GM12878 (cell line): ENCODE results near the gene MARVELD2. TPM values are rescaled to one million over a fixed set of nuclear protein-coding genes. Genes with fewer than 3 reads are reported as not detected.
"Not testable (repeated sequence)": the region's sequence is repeated elsewhere in the genome, so short reads cannot be mapped to it uniquely, and the experiment has no call there.

Source experiments
- ATAC-seq: fragments of 200-7000 bp; cut with Tn5 transposase; 3 replicates; pipeline ENCODE4 v1.9.1; 2020; ENCODE audit warnings: mild to moderate bottlenecking, moderate library complexity
- BruUV-seq: library from RNA; stranded (reverse); fragments of 400-500 nt; replicated peaks from 2 replicates; lab custom pipeline; 2021; lab: Mats Ljungman, UMichigan
- CTCF ChIA-PET: fragments of 300-600 bp; sonication (Branson Sonifier 250); formaldehyde crosslinking; extraction: SDS; loops from one replicate; lab custom pipeline; 2021; ENCODE audit warnings: inconsistent platforms; lab: Yijun Ruan, JAX
- POLR2A ChIA-PET: fragments of 350-600 bp; formaldehyde crosslinking; extraction: SDS; loops from one replicate; lab custom pipeline; 2021; ENCODE audit warnings: inconsistent platforms; lab: Charles Lee
- RAD21 ChIA-PET: fragments of 300-600 bp; sonication (Branson Sonifier 250); formaldehyde crosslinking; loops from one replicate; lab custom pipeline; 2023; ENCODE audit warnings: antibody characterized with exemption; ENCODE audit not compliant: unreplicated experiment; lab: Charles Lee
- SMC1A ChIA-PET: fragments of 300-600 bp; sonication (Branson Sonifier 250); formaldehyde crosslinking; loops from one replicate; lab custom pipeline; 2023; ENCODE audit not compliant: unreplicated experiment, uncharacterized antibody; lab: Charles Lee
- DNase-seq: peaks from one replicate; pipeline ENCODE4 v3.0.0-alpha.2; 2011; ENCODE audit warnings: low read depth, low spot score
- FAIRE-seq: peaks from 3 replicates; lab custom pipeline; 2011; peaks lifted over from hg19 to GRCh38; lab: Jason Lieb, UNC
- H2AFZ ChIP-seq: 2 replicates; pipeline ENCODE4 v1.6.0; 2011; ENCODE audit warnings: low read depth, low read length, control low read depth; ENCODE audit not compliant: control insufficient read depth
- H3K27ac ChIP-seq: 2 replicates; pipeline ENCODE4 v1.5.1; 2011; ENCODE audit warnings: control low read depth; ENCODE audit not compliant: control insufficient read depth, insufficient read depth
- H3K27me3 ChIP-seq, 2 experiments: replicated peaks in 1 of 2; 2 replicates each; pipeline versions ENCODE4 v1.6.0 to v1.6.1; 2011; ENCODE audit warnings: low read length in 1 of 2; ENCODE audit not compliant: control insufficient read depth in 2 of 2, insufficient read depth in 2 of 2
- H3K36me3 ChIP-seq, 2 experiments: 2 replicates each; pipeline ENCODE4 v1.5.1; 2011; ENCODE audit warnings: low read length in 1 of 2; ENCODE audit not compliant: control insufficient read depth in 2 of 2, insufficient read depth in 2 of 2
- H3K4me1 ChIP-seq: 2 replicates; pipeline ENCODE4 v1.6.1; 2011; ENCODE audit warnings: mild to moderate bottlenecking, low read length, moderate library complexity, mixed read lengths; ENCODE audit not compliant: control insufficient read depth, insufficient read depth
- H3K4me2 ChIP-seq: 2 replicates; pipeline ENCODE4 v1.6.0; 2011; ENCODE audit warnings: control low read depth; ENCODE audit not compliant: control insufficient read depth, insufficient read depth
- H3K4me3 ChIP-seq: fragments of 200-600 bp; sonication (generic); 2 replicates; pipeline ENCODE4 v1.5.1; 2016
- H3K79me2 ChIP-seq: 2 replicates; pipeline ENCODE4 v1.6.0; 2011; ENCODE audit warnings: low read length; ENCODE audit not compliant: control insufficient read depth, insufficient read depth
- H3K9ac ChIP-seq: 2 replicates; pipeline ENCODE4 v1.8.0; 2011; ENCODE audit warnings: low read length, control low read depth, mixed read lengths; ENCODE audit not compliant: control insufficient read depth, insufficient read depth
- H3K9me3 ChIP-seq: replicated peaks from 3 replicates; pipeline ENCODE4 v1.5.1; 2011; ENCODE audit warnings: mild to moderate bottlenecking, low read length; ENCODE audit not compliant: control insufficient read depth, insufficient read depth
- H4K20me1 ChIP-seq: 2 replicates; pipeline ENCODE4 v1.6.0; 2011; ENCODE audit not compliant: control insufficient read depth, insufficient read depth
- CHD1 ChIP-seq: IDR thresholded peaks from 2 replicates; pipeline ENCODE4 v1.6.1; 2012; ENCODE audit warnings: low read depth, low read length, improper control_type of control experiment
- KAT2A ChIP-seq: conservative IDR thresholded peaks from 2 replicates; pipeline ENCODE4 v1.6.1; 2011; ENCODE audit warnings: low read depth, low read length; ENCODE audit not compliant: control insufficient read depth
- NBN ChIP-seq: fragments of 450-650 bp; IDR thresholded peaks from 2 replicates; pipeline ENCODE4 v1.6.1; 2016
- NFXL1 ChIP-seq: fragments of 450-650 bp; IDR thresholded peaks from 2 replicates; pipeline ENCODE4 v1.6.1; 2017; ENCODE audit warnings: antibody characterized with exemption, mild to moderate bottlenecking, borderline replicate concordance
- RAD51 ChIP-seq: fragments of 450-650 bp; IDR thresholded peaks from 2 replicates; pipeline ENCODE4 v1.6.1; 2016; ENCODE audit warnings: moderate library complexity, mild to moderate bottlenecking, inconsistent platforms
- SIX5 ChIP-seq: IDR thresholded peaks from 2 replicates; pipeline ENCODE4 v1.6.1; 2011; ENCODE audit warnings: mild to moderate bottlenecking, low read depth, low read length, moderate library complexity; ENCODE audit not compliant: severe bottlenecking
- SMC3 ChIP-seq: IDR thresholded peaks from 2 replicates; pipeline ENCODE4 v1.6.1; 2011; ENCODE audit warnings: low read length, improper control_type of control experiment, borderline replicate concordance
- SP1 ChIP-seq: IDR thresholded peaks from one replicate; pipeline ENCODE4 v1.6.1; 2011; ENCODE audit warnings: low read depth, low read length
- STAT3 ChIP-seq: IDR thresholded peaks from 2 replicates; pipeline ENCODE4 v1.6.1; 2011; ENCODE audit warnings: low read depth, low read length, improper control_type of control experiment
- TAF1 ChIP-seq: IDR thresholded peaks from 2 replicates; pipeline ENCODE4 v1.6.1; 2011; ENCODE audit warnings: mild to moderate bottlenecking, low read depth, low read length, borderline replicate concordance
- TCF3 ChIP-seq: IDR thresholded peaks from 2 replicates; pipeline ENCODE4 v1.6.1; 2012; ENCODE audit warnings: low read depth, mild to moderate bottlenecking, low read length, borderline replicate concordance; ENCODE audit not compliant: insufficient read depth
- TCF7 ChIP-seq: IDR thresholded peaks from 2 replicates; pipeline ENCODE4 v1.6.1; 2014; ENCODE audit warnings: antibody characterized with exemption, borderline replicate concordance
- WGBS: methylation state at CpG from one replicate; pipeline ENCODE4 v1.1.6; 2016; ENCODE audit warnings: low lambda C conversion rate; ENCODE audit not compliant: insufficient replicate concordance, insufficient coverage; ENCODE audit errors: missing lambda C conversion rate; 5-methylcytosine and 5-hydroxymethylcytosine counted together
- in situ Hi-C: fragments of 300-500 bp; cut with MboI; formaldehyde crosslinking; loops from 9 replicates; pipeline ENCODE4 v1.14.3; 2018; ENCODE audit warnings: mixed read lengths
- intact Hi-C: fragments of 100-400 bp; cut with micrococcal nuclease; formaldehyde crosslinking; loops from one replicate; pipeline ENCODE4 v1.14.2; 2022; ENCODE audit not compliant: unreplicated experiment
- polyA plus RNA-seq, 11 experiments: library from polyadenylated mRNA; depleted of rRNA in 4 of 11; unstranded in 6 of 11; stranded (reverse) in 5 of 11; fragments of >200 nt; fragmentation: Nextera tagmentation in 4 of 11; fragmentation: Illumina TruSeq in 1 of 11; extraction: Ambion mirVana in 4 of 11; extraction: Trizol in 1 of 11; gene quantifications; 1 replicate in 1 of 11; 2 replicates in 10 of 11; pipeline versions ENCODE4 v1.2.1 to v1.2.3, GENCODE V29; 2011 to 2016; ENCODE audit warnings: inconsistent platforms in 2 of 11, missing spikeins in 2 of 11, low read depth in 1 of 11
- total RNA-seq, 4 experiments: library from RNA; depleted of rRNA in 3 of 4; stranded (reverse); fragments of >200 nt in 3 of 4; fragmentation: Illumina TruSeq in 1 of 4; extraction: Trizol in 1 of 4; gene quantifications; 2 replicates each; pipeline versions ENCODE4 v1.2.1 to v1.2.3, GENCODE V29; 2013 to 2021
- TF ChIP-seq, protein P1 (sequence below): fragments of 450-650 bp; IDR thresholded peaks from 2 replicates; pipeline ENCODE4 v1.6.1; 2017; ENCODE audit warnings: low read depth, mild to moderate bottlenecking, moderate library complexity
- TF ChIP-seq, protein P2 (sequence below): fragments of 450-650 bp; IDR thresholded peaks from 2 replicates; pipeline ENCODE4 v1.6.1; 2016; ENCODE audit warnings: mild to moderate bottlenecking
- TF ChIP-seq, protein P3 (sequence below): IDR thresholded peaks from 2 replicates; pipeline ENCODE4 v1.6.1; 2012; ENCODE audit warnings: low read length, inconsistent platforms

The MARVELD2 gene
- total and polyA plus RNA-seq, 10 of the 15 experiments (the other 5 are each of a cell fraction or from before 2014, with no cell fraction given): 0.37 to 6.2 (median 3.8) TPM

DNA sequence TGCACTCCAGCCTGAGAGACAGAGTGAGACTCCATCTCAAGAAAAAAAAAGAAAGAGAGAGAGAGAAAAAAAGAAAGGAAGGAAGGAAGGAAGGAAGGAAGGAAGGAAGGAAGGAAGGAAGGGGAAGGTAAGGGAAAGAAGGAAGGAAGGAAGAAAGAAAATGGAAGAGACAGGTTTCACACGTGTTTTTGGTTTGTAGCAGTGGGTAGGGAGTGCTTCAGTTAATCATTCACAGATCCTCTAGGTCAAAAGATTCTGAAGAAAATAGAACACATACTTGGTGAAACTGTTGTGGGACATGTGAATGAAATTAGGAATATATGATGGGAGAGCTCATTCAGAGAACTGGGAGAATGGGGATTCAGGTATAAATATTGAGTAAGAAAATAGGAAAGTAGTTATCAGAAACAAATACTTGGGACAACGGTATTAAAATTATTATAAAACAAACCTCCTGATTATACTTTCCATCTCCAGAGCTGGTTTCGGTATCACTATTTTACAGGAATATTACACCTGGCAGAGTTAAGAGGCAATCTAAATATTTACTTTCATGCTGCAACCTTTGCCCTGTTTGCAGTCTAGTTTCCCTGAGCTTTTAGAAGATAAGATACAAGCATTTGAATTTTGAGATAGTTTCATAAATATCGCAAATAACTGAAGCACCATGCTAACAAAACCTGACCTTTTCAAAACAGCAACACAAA, 37.2 kb downstream of the MARVELD2 start:
- BruUV-seq: no TSS peak
- no peaks in the 10 kb centered on the region for H3K36me3 ChIP-seq
- H4K20me1 ChIP-seq: no peaks in the 10 kb centered on the region
- ATAC-seq (no peak), DNase-seq (no peak), FAIRE-seq (no peak)
- RAD21 ChIA-PET: no interaction called here
- H3K4me2 ChIP-seq: no peak overlapping the region
- no peaks in the 10 kb centered on the region for H3K79me2 ChIP-seq
- TF ChIP-seq SMC3: no peak
- TF ChIP-seq STAT3: no peak
- TF ChIP-seq, protein P1, sequence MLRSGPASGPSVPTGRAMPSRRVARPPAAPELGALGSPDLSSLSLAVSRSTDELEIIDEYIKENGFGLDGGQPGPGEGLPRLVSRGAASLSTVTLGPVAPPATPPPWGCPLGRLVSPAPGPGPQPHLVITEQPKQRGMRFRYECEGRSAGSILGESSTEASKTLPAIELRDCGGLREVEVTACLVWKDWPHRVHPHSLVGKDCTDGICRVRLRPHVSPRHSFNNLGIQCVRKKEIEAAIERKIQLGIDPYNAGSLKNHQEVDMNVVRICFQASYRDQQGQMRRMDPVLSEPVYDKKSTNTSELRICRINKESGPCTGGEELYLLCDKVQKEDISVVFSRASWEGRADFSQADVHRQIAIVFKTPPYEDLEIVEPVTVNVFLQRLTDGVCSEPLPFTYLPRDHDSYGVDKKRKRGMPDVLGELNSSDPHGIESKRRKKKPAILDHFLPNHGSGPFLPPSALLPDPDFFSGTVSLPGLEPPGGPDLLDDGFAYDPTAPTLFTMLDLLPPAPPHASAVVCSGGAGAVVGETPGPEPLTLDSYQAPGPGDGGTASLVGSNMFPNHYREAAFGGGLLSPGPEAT: no peak
- no peak for TF ChIP-seq SIX5
- no peak for TF ChIP-seq TAF1
- TF ChIP-seq SP1: no peak
- TF ChIP-seq, protein P2, sequence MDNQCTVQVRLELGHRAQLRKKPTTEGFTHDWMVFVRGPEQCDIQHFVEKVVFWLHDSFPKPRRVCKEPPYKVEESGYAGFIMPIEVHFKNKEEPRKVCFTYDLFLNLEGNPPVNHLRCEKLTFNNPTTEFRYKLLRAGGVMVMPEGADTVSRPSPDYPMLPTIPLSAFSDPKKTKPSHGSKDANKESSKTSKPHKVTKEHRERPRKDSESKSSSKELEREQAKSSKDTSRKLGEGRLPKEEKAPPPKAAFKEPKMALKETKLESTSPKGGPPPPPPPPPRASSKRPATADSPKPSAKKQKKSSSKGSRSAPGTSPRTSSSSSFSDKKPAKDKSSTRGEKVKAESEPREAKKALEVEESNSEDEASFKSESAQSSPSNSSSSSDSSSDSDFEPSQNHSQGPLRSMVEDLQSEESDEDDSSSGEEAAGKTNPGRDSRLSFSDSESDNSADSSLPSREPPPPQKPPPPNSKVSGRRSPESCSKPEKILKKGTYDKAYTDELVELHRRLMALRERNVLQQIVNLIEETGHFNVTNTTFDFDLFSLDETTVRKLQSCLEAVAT: no peak
- no peak for TF ChIP-seq CHD1
- no peak for TF ChIP-seq KAT2A
- no peak for TF ChIP-seq TCF3
- no peak for TF ChIP-seq RAD51
- TF ChIP-seq, protein P3, sequence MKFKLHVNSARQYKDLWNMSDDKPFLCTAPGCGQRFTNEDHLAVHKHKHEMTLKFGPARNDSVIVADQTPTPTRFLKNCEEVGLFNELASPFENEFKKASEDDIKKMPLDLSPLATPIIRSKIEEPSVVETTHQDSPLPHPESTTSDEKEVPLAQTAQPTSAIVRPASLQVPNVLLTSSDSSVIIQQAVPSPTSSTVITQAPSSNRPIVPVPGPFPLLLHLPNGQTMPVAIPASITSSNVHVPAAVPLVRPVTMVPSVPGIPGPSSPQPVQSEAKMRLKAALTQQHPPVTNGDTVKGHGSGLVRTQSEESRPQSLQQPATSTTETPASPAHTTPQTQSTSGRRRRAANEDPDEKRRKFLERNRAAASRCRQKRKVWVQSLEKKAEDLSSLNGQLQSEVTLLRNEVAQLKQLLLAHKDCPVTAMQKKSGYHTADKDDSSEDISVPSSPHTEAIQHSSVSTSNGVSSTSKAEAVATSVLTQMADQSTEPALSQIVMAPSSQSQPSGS: no peak
- no peak for TF ChIP-seq NFXL1
- no peak for TF ChIP-seq NBN
- no peak for TF ChIP-seq TCF7
- H3K9me3 ChIP-seq: no peaks in the 10 kb centered on the region
- WGBS: 64% methylated on average over 4 of the region's 4 CpGs
- H2AFZ ChIP-seq: no peak overlapping the region
- H3K9ac ChIP-seq: no peak overlapping the region
- no peaks in the 10 kb centered on the region for H3K27me3 ChIP-seq
- H3K4me3 ChIP-seq: no peak overlapping the region
- no peaks in the 10 kb centered on the region for H3K4me1 ChIP-seq
- intact Hi-C loops: no loop called here
- POLR2A ChIA-PET: no interaction called here
- CTCF ChIA-PET: no interaction called here
- SMC1A ChIA-PET: interaction anchor here (0.8 kb wide), 2 partner anchors 23 to 27 kb away, joined by 3 to 5 read pairs; no protein-coding TSS in a partner anchor
- in situ Hi-C loops: no loop called here
- no peak overlapping the region for H3K27ac ChIP-seq

DNA sequence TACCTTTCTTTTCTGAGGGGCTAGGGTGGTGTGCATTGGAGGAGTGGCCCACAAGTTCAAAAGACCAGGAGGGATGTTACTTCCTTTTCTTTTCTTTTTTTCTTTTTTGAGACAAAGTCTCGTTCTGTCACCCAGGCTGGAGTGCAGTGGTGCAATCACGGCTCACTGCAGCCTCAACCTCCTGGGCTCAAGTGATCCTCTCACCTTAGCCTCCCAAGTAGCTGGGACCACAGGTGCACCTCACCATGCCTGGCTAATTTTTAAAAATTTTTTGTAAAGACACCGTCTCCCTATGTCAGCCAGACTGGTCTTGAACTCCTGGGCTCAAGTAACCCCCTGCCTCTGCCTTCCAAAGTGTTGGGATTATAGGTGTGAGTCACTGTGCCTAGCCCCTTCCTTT, 38.6 kb downstream of the MARVELD2 start:
- BruUV-seq, H3K9me3 ChIP-seq, POLR2A ChIA-PET, H2AFZ ChIP-seq, CTCF ChIA-PET, H3K36me3 ChIP-seq, H3K27ac ChIP-seq, ATAC-seq, H4K20me1 ChIP-seq, RAD21 ChIA-PET, H3K9ac ChIP-seq, SMC1A ChIA-PET, H3K79me2 ChIP-seq, intact Hi-C loops, H3K27me3 ChIP-seq, FAIRE-seq, DNase-seq, H3K4me1 ChIP-seq, in situ Hi-C loops, H3K4me3 ChIP-seq, H3K4me2 ChIP-seq: not testable (repeated sequence)
- WGBS: 68% methylated on average over 3 of the region's 3 CpGs
